HepG2 (cell line): ENCODE measurements around the gene CCDC183. TPM values are rescaled to one million over a fixed set of nuclear protein-coding genes. Genes with fewer than 3 reads are reported as not detected.
A peak's percentile ranks its signal among the peaks of the same experiment; 100 is the strongest.

Experiments
- BRF2 ChIP-seq: sonication (generic); formaldehyde crosslinking; IDR thresholded peaks from 2 replicates; pipeline ENCODE4 v1.8.1; 2022; ENCODE audit warnings: mild to moderate bottlenecking, missing genetic modification reagents
- DZIP1 ChIP-seq: sonication (generic); formaldehyde crosslinking; IDR thresholded peaks from 2 replicates; pipeline ENCODE4 v1.5.0; 2020; ENCODE audit warnings: mild to moderate bottlenecking, missing genetic modification reagents
- EEA1 ChIP-seq: sonication (generic); formaldehyde crosslinking; IDR thresholded peaks from 2 replicates; pipeline ENCODE4 v1.5.1; 2020; ENCODE audit warnings: mild to moderate bottlenecking, missing genetic modification reagents, borderline replicate concordance
- KLF9 ChIP-seq: IDR thresholded peaks from 2 replicates; pipeline ENCODE4 v1.6.1; 2016; ENCODE audit warnings: low read depth
- MXI1 ChIP-seq: IDR thresholded peaks from 3 replicates; pipeline ENCODE4 v1.6.1; 2012; ENCODE audit warnings: low read depth, low read length, inconsistent platforms, borderline replicate concordance
- SAP130 ChIP-seq: IDR thresholded peaks from 2 replicates; pipeline ENCODE4 v1.6.1; 2016; ENCODE audit warnings: low read depth
- SMC3 ChIP-seq: IDR thresholded peaks from 2 replicates; pipeline ENCODE4 v1.6.1; 2011; ENCODE audit warnings: low read length, improper control_type of control experiment
- SOX6 ChIP-seq, 2 experiments: fragments of 450-650 bp in 1 of 2; sonication (generic) in 1 of 2; formaldehyde crosslinking in 1 of 2; IDR thresholded peaks; 2 replicates each; pipeline versions ENCODE4 v1.4.0 to v1.6.1; 2017 to 2020; ENCODE audit warnings: antibody characterized with exemption in 1 of 2, mild to moderate bottlenecking in 1 of 2, missing genetic modification reagents in 1 of 2
- SP1 ChIP-seq, 2 experiments: fragments of 450-650 bp in 1 of 2; sonication (generic) in 1 of 2; formaldehyde crosslinking in 1 of 2; IDR thresholded peaks; 2 replicates each; pipeline versions ENCODE4 v1.4.0 to v1.6.1; 2016 to 2020; ENCODE audit warnings: missing genetic modification reagents in 1 of 2
- ZBTB34 ChIP-seq: sonication (generic); formaldehyde crosslinking; IDR thresholded peaks from 2 replicates; pipeline ENCODE4 v1.8.0; 2022; ENCODE audit warnings: mild to moderate bottlenecking, missing genetic modification reagents
- ZBTB38 ChIP-seq: sonication (generic); formaldehyde crosslinking; IDR thresholded peaks from 2 replicates; pipeline ENCODE4 v1.5.1; 2020; ENCODE audit warnings: mild to moderate bottlenecking, missing genetic modification reagents
- ZNF256 ChIP-seq: sonication (generic); formaldehyde crosslinking; conservative IDR thresholded peaks from 2 replicates; pipeline ENCODE4 v1.4.0; 2020; ENCODE audit warnings: missing genetic modification reagents
- ZNF441 ChIP-seq: sonication (generic); formaldehyde crosslinking; IDR thresholded peaks from 2 replicates; pipeline ENCODE4 v1.7.0; 2021; ENCODE audit warnings: missing genetic modification reagents, borderline replicate concordance
- ZNF546 ChIP-seq: sonication (generic); formaldehyde crosslinking; conservative IDR thresholded peaks from 2 replicates; pipeline ENCODE4 v1.8.1; 2023; ENCODE audit warnings: mild to moderate bottlenecking, missing genetic modification reagents
- ZNF562 ChIP-seq: sonication (generic); formaldehyde crosslinking; IDR thresholded peaks from 2 replicates; pipeline ENCODE4 v1.8.0; 2022; ENCODE audit warnings: missing genetic modification reagents, borderline replicate concordance
- ZNF609 ChIP-seq: sonication (generic); formaldehyde crosslinking; IDR thresholded peaks from 2 replicates; pipeline ENCODE4 v1.4.0; 2020; ENCODE audit warnings: mild to moderate bottlenecking, missing genetic modification reagents, borderline replicate concordance
- ZNF784 ChIP-seq: sonication (generic); formaldehyde crosslinking; IDR thresholded peaks from 2 replicates; pipeline ENCODE4 v1.5.1; 2020; ENCODE audit warnings: missing genetic modification reagents, mild to moderate bottlenecking, borderline replicate concordance
- ZSCAN22 ChIP-seq: sonication (generic); formaldehyde crosslinking; IDR thresholded peaks from 2 replicates; pipeline ENCODE4 v1.4.0; 2020; ENCODE audit warnings: mild to moderate bottlenecking, missing genetic modification reagents
- polyA plus RNA-seq, 8 experiments: library from polyadenylated mRNA; depleted of rRNA in 3 of 8; stranded (reverse) in 7 of 8; unstranded in 1 of 8; fragments of >200 nt; fragmentation: Illumina TruSeq in 4 of 8; extraction: Trizol in 4 of 8; gene quantifications; 2 replicates each; pipeline versions ENCODE4 v1.2.1 to v1.2.3, GENCODE V29; 2011 to 2016; ENCODE audit warnings: low read depth in 4 of 8, missing spikeins in 1 of 8, mixed read lengths in 1 of 8; ENCODE audit not compliant: insufficient read depth in 1 of 8
- total RNA-seq, 5 experiments: library from RNA; depleted of rRNA; stranded (reverse); fragments of >200 nt; fragmentation: Illumina TruSeq; extraction: Trizol; gene quantifications; 2 replicates each; pipeline ENCODE4 v1.2.3, GENCODE V29; 2016; ENCODE audit warnings: low read depth in 1 of 5

CCDC183 gene
- total and polyA plus RNA-seq, 2 of the 13 experiments (the other 11 are each of a cell fraction or from before 2014, with no cell fraction given), result 5.0 to 66.4 TPM

- peak; percentile 66; the same call in 1 of the 2 replicates for TF ChIP-seq ZBTB34 (CRISPR knock-in tag)
- TF ChIP-seq KLF9 (CRISPR knock-in tag), result no peak
- peak; percentile 43; the same call in 1 of the 2 replicates for TF ChIP-seq ZNF609 (CRISPR knock-in tag)
- 0 out of 2 replicates have a peak, but pooled peaks have one; percentile 12 for TF ChIP-seq ZBTB38 (CRISPR knock-in tag)
- TF ChIP-seq ZSCAN22 (CRISPR knock-in tag), result 0 out of 2 replicates have a peak, but pooled peaks have one; percentile 6
- no peak for TF ChIP-seq SP1 (IDR thresholded peaks at IDR 0.05)
- peak; percentile 64 for TF ChIP-seq SP1 (CRISPR knock-in tag; IDR thresholded peaks at IDR 0.05)
- 0 out of 2 replicates have a peak, but pooled peaks have one; percentile 23 for TF ChIP-seq DZIP1 (CRISPR knock-in tag)
- TF ChIP-seq EEA1 (CRISPR knock-in tag), result no peak
- no peak for TF ChIP-seq SOX6 (IDR thresholded peaks at IDR 0.05)
- peak; percentile 11; the same call in 1 of the 2 replicates for TF ChIP-seq SOX6 (CRISPR knock-in tag; IDR thresholded peaks at IDR 0.05)
- TF ChIP-seq ZNF784 (CRISPR knock-in tag), result no peak
- 0 out of 2 replicates have a peak, but pooled peaks have one; percentile 27 for TF ChIP-seq ZNF441
- TF ChIP-seq ZNF562 (CRISPR knock-in tag), result no peak
- peak; percentile 64 for TF ChIP-seq BRF2 (CRISPR knock-in tag)
- TF ChIP-seq SMC3, result no peak
- peak; percentile 68 for TF ChIP-seq SAP130
- 0 out of 2 replicates have a peak, but pooled peaks have one; percentile 40 for TF ChIP-seq ZNF546 (CRISPR knock-in tag)
- TF ChIP-seq ZNF256, result no peak; the same call in 1 of the 2 replicates
- peak; percentile 13; the same call in 1 of the 3 replicates for TF ChIP-seq MXI1
Observed at GRCh38 chr9:136847826-136848392, 51.8 kb downstream of the CCDC183 start (continued).
